A549 (cell line): ENCODE data around the gene ZNF12. TPM values are rescaled to one million over a fixed set of nuclear protein-coding genes. Genes with fewer than 3 reads are reported as not detected.

Experiments used
- ATAC-seq, 2 experiments: fragments of 200-7000 bp in 1 of 2; fragments of >200 bp in 1 of 2; cut with Nextera tagmentation in 1 of 2; cut with Tn5 transposase in 1 of 2; 3 replicates each; pipeline versions ENCODE4 v1.8.0 to v1.9.1; 2018 to 2020; ENCODE audit warnings: mild to moderate bottlenecking in 1 of 2, moderate library complexity in 1 of 2
- CTCF ChIA-PET: fragments of 300-600 bp; sonication (Branson Sonifier 250); formaldehyde crosslinking; extraction: SDS; loops from one replicate; lab custom pipeline; 2021; ENCODE audit warnings: antibody characterized with exemption, inconsistent platforms; lab: Yijun Ruan, JAX
- POLR2A ChIA-PET: fragments of 350-600 bp; formaldehyde crosslinking; extraction: SDS; loops from one replicate; lab custom pipeline; 2021; ENCODE audit warnings: antibody characterized with exemption, inconsistent platforms; lab: Yijun Ruan, JAX
- DNase-seq, 2 experiments: peaks; one replicate each; pipeline versions ENCODE4 v3.0.0 to v3.0.0-alpha.2; 2011 to 2016; ENCODE audit warnings: low read depth in 1 of 2, low spot score in 1 of 2
- FAIRE-seq: peaks from 2 replicates; lab custom pipeline; 2011; peaks lifted over from hg19 to GRCh38; lab: Jason Lieb, UNC
- H3K27ac ChIP-seq, 2 experiments: fragments of >200 bp; sonication (Bioruptor Twin); formaldehyde crosslinking; 3 replicates each; pipeline ENCODE4 v1.5.1; 2016 to 2017
- H3K4me1 ChIP-seq: fragments of >200 bp; sonication (Bioruptor Twin); formaldehyde crosslinking; 3 replicates; pipeline ENCODE4 v1.6.1; 2016
- H3K4me2 ChIP-seq: fragments of >200 bp; sonication (Bioruptor Twin); formaldehyde crosslinking; 3 replicates; pipeline ENCODE4 v1.6.1; 2016
- H3K4me3 ChIP-seq: fragments of >200 bp; sonication (Bioruptor Twin); formaldehyde crosslinking; 3 replicates; pipeline ENCODE4 v1.5.1; 2016
- H3K9me3 ChIP-seq: fragments of >200 bp; sonication (Bioruptor Twin); formaldehyde crosslinking; 3 replicates; pipeline ENCODE4 v1.6.1; 2016
- ATOH8 ChIP-seq: fragments of 250-450 bp; sonication (Bioruptor Pico); IDR thresholded peaks from 2 replicates; pipeline ENCODE4 v1.5.0; 2020; ENCODE audit warnings: low read depth, mild to moderate bottlenecking, moderate library complexity
- ELK1 ChIP-seq: fragments of 150-350 bp; IDR thresholded peaks from 2 replicates; pipeline ENCODE4 v1.6.1; 2014; ENCODE audit warnings: low read depth, mild to moderate bottlenecking, low read length
- GATA3 ChIP-seq: IDR thresholded peaks from 2 replicates; pipeline ENCODE4 v1.6.1; 2012; ENCODE audit warnings: borderline replicate concordance
- HEYL ChIP-seq: fragments of 250-450 bp; sonication (Bioruptor Pico); IDR thresholded peaks from 2 replicates; pipeline ENCODE4 v1.8.0; 2021; ENCODE audit warnings: mild to moderate bottlenecking, moderate library complexity
- HOXB13 ChIP-seq: fragments of 250-450 bp; sonication (Bioruptor Pico); IDR thresholded peaks from 2 replicates; pipeline ENCODE4 v1.5.0; 2020; ENCODE audit warnings: low read depth, mild to moderate bottlenecking, moderate library complexity
- HOXB5 ChIP-seq: fragments of 250-450 bp; sonication (Bioruptor Pico); IDR thresholded peaks from 2 replicates; pipeline ENCODE4 v1.5.0; 2020; ENCODE audit warnings: mild to moderate bottlenecking, moderate library complexity
- KDM1A ChIP-seq: fragments of 200-600 bp; sonication (generic); IDR thresholded peaks from 2 replicates; pipeline ENCODE4 v1.6.1; 2016; ENCODE audit warnings: low read depth, mild to moderate bottlenecking
- MAX ChIP-seq: IDR thresholded peaks from 2 replicates; pipeline ENCODE4 v1.6.1; 2012
- MAZ ChIP-seq: fragments of 150-350 bp; IDR thresholded peaks from 2 replicates; pipeline ENCODE4 v1.6.1; 2014; ENCODE audit warnings: antibody characterized with exemption, low read depth, low read length, borderline replicate concordance
- MYC ChIP-seq: IDR thresholded peaks from 2 replicates; pipeline ENCODE4 v1.6.1; 2012; ENCODE audit warnings: mild to moderate bottlenecking, inconsistent platforms, low read length, improper control_type of control experiment, borderline replicate concordance
- NFE2L2 ChIP-seq: fragments of 150-350 bp; conservative IDR thresholded peaks from 2 replicates; pipeline ENCODE4 v1.6.1; 2014; ENCODE audit warnings: low read length
- POLR2A ChIP-seq: IDR thresholded peaks from 2 replicates; pipeline ENCODE4 v1.6.1; 2012; ENCODE audit warnings: mild to moderate bottlenecking, low read length
- POLR2AphosphoS2 ChIP-seq: conservative IDR thresholded peaks from 2 replicates; pipeline ENCODE4 v1.6.1; 2012; ENCODE audit warnings: low read length, improper control_type of control experiment, inconsistent platforms
- RNF2 ChIP-seq: fragments of 200-600 bp; sonication (generic); IDR thresholded peaks from 2 replicates; pipeline ENCODE4 v1.6.1; 2016; ENCODE audit warnings: low read depth, mild to moderate bottlenecking, antibody characterized with exemption, moderate library complexity, borderline replicate concordance
- SMC3 ChIP-seq: fragments of >200 bp; sonication (Bioruptor Twin); formaldehyde crosslinking; IDR thresholded peaks from 3 replicates; pipeline ENCODE4 v1.6.1; 2018; ENCODE audit warnings: inconsistent platforms
- TFCP2L1 ChIP-seq: fragments of 250-450 bp; sonication (Bioruptor Pico); IDR thresholded peaks from 2 replicates; pipeline ENCODE4 v1.5.0; 2021; ENCODE audit warnings: mild to moderate bottlenecking
- TP53 ChIP-seq: fragments of 250-450 bp; sonication (Bioruptor Pico); IDR thresholded peaks from 2 replicates; pipeline ENCODE4 v1.5.0; 2021; ENCODE audit warnings: mild to moderate bottlenecking, moderate library complexity
- ZFP36 ChIP-seq: fragments of 450-650 bp; IDR thresholded peaks from 2 replicates; pipeline ENCODE4 v1.6.1; 2014; ENCODE audit warnings: borderline replicate concordance; ENCODE audit not compliant: partially characterized antibody
- ZNF302 ChIP-seq: fragments of 250-450 bp; sonication (Bioruptor Pico); IDR thresholded peaks from 2 replicates; pipeline ENCODE4 v1.9.0; 2021; ENCODE audit warnings: inconsistent platforms, mild to moderate bottlenecking, moderate library complexity
- WGBS: methylation state at CpG from one replicate; pipeline ENCODE4 v1.1.6; 2017; ENCODE audit errors: missing lambda C conversion rate; 5-methylcytosine and 5-hydroxymethylcytosine counted together
- polyA plus RNA-seq, 4 experiments: library from polyadenylated mRNA; depleted of rRNA in 3 of 4; stranded (reverse); fragments of >200 nt; fragmentation: RNase III in 1 of 4; extraction: RNeasy Plus Mini Kit Qiagen cat#74134 plus additional on column Dnase treatment in 1 of 4; gene quantifications; 2 replicates in 3 of 4; 3 replicates in 1 of 4; pipeline ENCODE4 v1.2.3, GENCODE V29; 2011 to 2017
- TF ChIP-seq, protein P1 (sequence below): fragments of >200 bp; sonication (Bioruptor Twin); formaldehyde crosslinking; IDR thresholded peaks from 3 replicates; pipeline ENCODE4 v1.6.1; 2016
- TF ChIP-seq, protein P2 (sequence below): fragments of >200 bp; sonication (Bioruptor Twin); formaldehyde crosslinking; IDR thresholded peaks from 2 replicates; pipeline ENCODE4 v1.6.1; 2016
- TF ChIP-seq, protein P3 (sequence below): fragments of 450-650 bp; IDR thresholded peaks from 2 replicates; pipeline ENCODE4 v1.6.1; 2014; ENCODE audit warnings: antibody characterized with exemption

Gene ZNF12
- polyA plus RNA-seq, 2 of the 4 experiments (the other 2 are of a cell fraction) = 8.8 to 23.9 TPM

DNA sequence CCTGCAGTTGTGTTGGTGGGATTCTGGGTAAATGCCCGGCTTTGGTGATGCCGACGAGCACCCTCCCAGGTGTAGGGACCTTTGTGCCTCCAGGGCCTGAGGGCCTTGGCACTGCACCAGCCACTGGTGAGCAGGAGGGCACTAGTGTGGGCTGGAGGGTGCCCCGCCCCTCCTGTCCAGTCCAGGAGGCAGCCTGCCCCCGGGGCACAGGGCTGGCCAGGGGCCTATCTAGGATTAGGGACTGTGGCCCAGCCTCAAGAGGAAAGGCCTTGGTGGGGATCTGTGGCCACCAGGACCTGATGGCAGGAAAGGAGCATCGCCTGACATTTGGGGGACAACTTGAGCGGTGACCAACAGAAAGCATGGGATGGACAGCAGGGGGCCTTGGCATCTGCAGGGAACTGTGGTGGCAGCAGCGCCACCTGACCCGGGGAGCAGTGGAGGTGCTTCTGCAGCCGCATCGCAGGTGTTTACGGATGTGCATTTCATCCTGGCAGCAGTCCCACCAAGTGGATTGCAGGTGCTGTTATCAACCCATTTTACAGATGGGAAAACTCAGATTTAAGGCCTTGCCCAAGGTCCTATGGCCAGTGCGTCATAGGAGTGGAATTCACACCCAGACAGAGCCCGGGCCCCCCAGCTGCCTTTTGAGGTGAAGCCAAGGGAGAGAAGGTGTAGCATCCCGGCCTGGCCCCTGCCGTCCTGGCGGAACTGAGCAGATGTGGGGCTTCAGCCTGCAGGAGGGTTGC lies 58.5 kb downstream of the ZNF12 start:
- CTCF ChIA-PET = interaction anchor here (0.5 to 1.5 kb wide), 2 partner anchors 47 to 59 kb away, joined by 5 to 6 read pairs; partner anchors contain the start of gene INTS15
- DNase-seq (no peak), FAIRE-seq (no peak), ATAC-seq (no peak)
- H3K4me1 ChIP-seq = no peaks in the 10 kb centered on the region
- peaks cover 18% of the 10 kb centered on the region; the same call in 2 of the 3 replicates for H3K9me3 ChIP-seq
- TF ChIP-seq, protein P1, sequence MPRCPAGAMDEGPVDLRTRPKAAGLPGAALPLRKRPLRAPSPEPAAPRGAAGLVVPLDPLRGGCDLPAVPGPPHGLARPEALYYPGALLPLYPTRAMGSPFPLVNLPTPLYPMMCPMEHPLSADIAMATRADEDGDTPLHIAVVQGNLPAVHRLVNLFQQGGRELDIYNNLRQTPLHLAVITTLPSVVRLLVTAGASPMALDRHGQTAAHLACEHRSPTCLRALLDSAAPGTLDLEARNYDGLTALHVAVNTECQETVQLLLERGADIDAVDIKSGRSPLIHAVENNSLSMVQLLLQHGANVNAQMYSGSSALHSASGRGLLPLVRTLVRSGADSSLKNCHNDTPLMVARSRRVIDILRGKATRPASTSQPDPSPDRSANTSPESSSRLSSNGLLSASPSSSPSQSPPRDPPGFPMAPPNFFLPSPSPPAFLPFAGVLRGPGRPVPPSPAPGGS = no peak
- TF ChIP-seq ELK1 = no peak
- TF ChIP-seq SMC3 = no peak
- no peak for TF ChIP-seq ZNF302
- TF ChIP-seq POLR2AphosphoS2 = no peak
- H3K4me3 ChIP-seq = no peak overlapping the region
- no peak overlapping the region for H3K4me2 ChIP-seq
- H3K27ac ChIP-seq = no peak overlapping the region
- WGBS = 93% methylated on average over 9 of the region's 17 CpGs
- POLR2A ChIA-PET = no interaction called here

- ChIA-PET POLR2A (no interaction called here), CTCF (no interaction called here)
- Histone ChIP-seq H3K27ac (no peak overlapping the region), H3K4me1 (no peaks in the 10 kb centered on the region), H3K4me2 (no peak overlapping the region), H3K4me3 (no peak overlapping the region), H3K9me3 (peaks cover 11% of the 10 kb centered on the region; the same call in 2 of the 3 replicates)
- no peak for TF ChIP-seq MYC
- TF ChIP-seq SMC3 = no peak
- TF ChIP-seq, protein P2, sequence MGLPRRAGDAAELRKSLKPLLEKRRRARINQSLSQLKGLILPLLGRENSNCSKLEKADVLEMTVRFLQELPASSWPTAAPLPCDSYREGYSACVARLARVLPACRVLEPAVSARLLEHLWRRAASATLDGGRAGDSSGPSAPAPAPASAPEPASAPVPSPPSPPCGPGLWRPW = no peak
- TF ChIP-seq TP53 (CRISPR knock-in tag) = no peak
- TF ChIP-seq, protein P1 = no peak
- TF ChIP-seq HOXB5 (CRISPR knock-in tag) = no peak
- TF ChIP-seq ZFP36 = no peak
- no peak for TF ChIP-seq MAZ
- no peak for TF ChIP-seq ATOH8
- TF ChIP-seq HEYL = no peak
- no peak for TF ChIP-seq TFCP2L1 (CRISPR knock-in tag)
- TF ChIP-seq POLR2A = no peak
- no peak for TF ChIP-seq NFE2L2
- TF ChIP-seq HOXB13 (CRISPR knock-in tag) = no peak
- TF ChIP-seq, protein P3, sequence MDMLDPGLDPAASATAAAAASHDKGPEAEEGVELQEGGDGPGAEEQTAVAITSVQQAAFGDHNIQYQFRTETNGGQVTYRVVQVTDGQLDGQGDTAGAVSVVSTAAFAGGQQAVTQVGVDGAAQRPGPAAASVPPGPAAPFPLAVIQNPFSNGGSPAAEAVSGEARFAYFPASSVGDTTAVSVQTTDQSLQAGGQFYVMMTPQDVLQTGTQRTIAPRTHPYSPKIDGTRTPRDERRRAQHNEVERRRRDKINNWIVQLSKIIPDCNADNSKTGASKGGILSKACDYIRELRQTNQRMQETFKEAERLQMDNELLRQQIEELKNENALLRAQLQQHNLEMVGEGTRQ = no peak
- no peak for TF ChIP-seq GATA3
- TF ChIP-seq KDM1A = no peak
- no peak for TF ChIP-seq RNF2
- TF ChIP-seq MAX = no peak
- FAIRE-seq = no peak
- ATAC-seq = no peak
- no peak for DNase-seq
- 98% methylated on average over 12 of the region's 14 CpGs for WGBS
Observed at GRCh38 chr7:6647541-6647940, 59.2 kb downstream of the ZNF12 start.
